Muscle of leg (tissue), 11 donors: ENCODE data around the gene HOXB7. TPM values are rescaled to one million over a fixed set of nuclear protein-coding genes. Genes with fewer than 3 reads are reported as not detected.

Experiments
- DNase-seq: peaks from one replicate; pipeline ENCODE4 v3.0.0; 2013
- H3K27ac ChIP-seq: one replicate; pipeline ENCODE4 v1.5.1; 2013; ENCODE audit warnings: mild to moderate bottlenecking, low read length, control low read depth
- H3K27me3 ChIP-seq: one replicate; pipeline ENCODE4 v1.6.1; 2013; ENCODE audit warnings: low read length; ENCODE audit not compliant: control insufficient read depth, insufficient read depth
- H3K36me3 ChIP-seq: one replicate; pipeline ENCODE4 v1.6.1; 2013; ENCODE audit warnings: low read length; ENCODE audit not compliant: control insufficient read depth, insufficient read depth
- H3K4me1 ChIP-seq: one replicate; pipeline ENCODE4 v1.6.1; 2013; ENCODE audit warnings: low read length; ENCODE audit not compliant: control insufficient read depth, insufficient read depth
- H3K4me3 ChIP-seq: one replicate; pipeline ENCODE4 v1.5.1; 2013; ENCODE audit warnings: low read length, control low read depth
- H3K9me3 ChIP-seq: replicated peaks from 2 replicates; pipeline ENCODE4 v1.6.1; 2013; ENCODE audit warnings: low read depth, low read length; ENCODE audit not compliant: control insufficient read depth
- WGBS: methylation state at CpG from one replicate; pipeline ENCODE4 v1.1.5; 2013; ENCODE audit warnings: missing lambda C conversion rate; ENCODE audit not compliant: insufficient coverage; 5-methylcytosine and 5-hydroxymethylcytosine counted together
- polyA plus RNA-seq, 8 donors: library from polyadenylated mRNA; unstranded; fragments of 120-200 nt; gene quantifications; one replicate each; pipeline versions ENCODE4 v1.2.1 to v1.2.3, GENCODE V29; 2013; ENCODE audit warnings: inconsistent platforms in 1 of 8, low replicate concordance in 1 of 8; ENCODE audit not compliant: insufficient read length in 8 of 8, insufficient read depth in 1 of 8
- total RNA-seq: library from RNA; stranded (reverse); fragments of 120-200 nt; gene quantifications from one replicate; pipeline ENCODE4 v1.2.4, GENCODE V29; 2013

HOXB7 gene
- total and polyA plus RNA-seq, 9 donors, result 2.3 to 4.7 (median 3.7) TPM

DNA sequence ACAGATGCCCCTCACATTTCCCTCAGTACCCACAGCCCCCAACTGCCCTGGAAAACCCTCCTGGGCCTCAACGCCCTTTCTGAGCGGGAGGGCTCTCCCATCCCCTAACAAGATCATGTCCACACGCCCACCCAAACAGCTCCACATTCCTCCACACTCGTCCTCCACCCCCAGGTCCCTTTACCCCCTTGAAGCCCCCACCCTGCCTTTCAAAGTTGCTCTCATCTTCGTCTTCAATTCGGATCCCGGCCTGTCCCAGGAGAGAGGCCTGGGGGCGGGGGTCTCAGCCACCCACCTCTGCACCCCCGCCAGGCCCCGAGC lies 47.0 kb downstream of the HOXB7 start:
- peak overlapping the region; percentile 48 for H3K4me3 ChIP-seq
- WGBS, result 8% methylated on average over 9 of the region's 10 CpGs
- DNase-seq, result no peak
- H3K9me3 ChIP-seq, result no peaks in the 10 kb centered on the region
- H3K4me1 ChIP-seq, result peaks cover 17% of the 10 kb centered on the region
- H3K36me3 ChIP-seq, result no peaks in the 10 kb centered on the region
- no peak overlapping the region for H3K27ac ChIP-seq
- peaks cover 94% of the 10 kb centered on the region for H3K27me3 ChIP-seq

DNA sequence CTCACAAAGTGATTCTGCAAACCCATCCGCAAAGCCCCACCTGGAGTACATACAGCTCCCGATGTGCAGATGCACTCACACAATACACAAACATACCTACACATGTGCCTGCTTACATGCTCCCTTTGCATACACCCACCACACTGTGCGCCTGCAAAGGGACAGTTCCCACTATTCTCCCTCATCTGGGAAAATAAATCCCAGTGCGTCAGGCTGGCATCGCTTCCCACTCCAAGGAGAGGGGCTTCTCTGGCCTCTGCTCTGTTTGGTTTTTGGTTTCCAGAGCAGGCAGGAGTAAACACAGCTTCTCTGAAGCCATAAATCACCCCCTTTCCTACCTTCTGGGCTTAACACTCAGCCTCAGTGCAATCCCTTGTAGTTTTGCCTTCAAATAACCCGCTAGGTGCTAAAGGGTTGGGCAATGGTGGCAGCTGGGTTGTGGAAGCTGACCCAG lies 47.4 kb downstream of the HOXB7 start:
- no peak overlapping the region for H3K27ac ChIP-seq
- no peaks in the 10 kb centered on the region for H3K9me3 ChIP-seq
- peaks cover 94% of the 10 kb centered on the region for H3K27me3 ChIP-seq
- H3K4me1 ChIP-seq, result peaks cover 17% of the 10 kb centered on the region
- H3K4me3 ChIP-seq, result peak overlapping the region; percentile 48
- DNase-seq, result no peak
- 45% methylated on average over 5 of the region's 6 CpGs for WGBS
- no peaks in the 10 kb centered on the region for H3K36me3 ChIP-seq

GRCh38 chr17:48562934-48563333 lies 47.9 kb downstream of the HOXB7 start:
- Histone ChIP-seq H3K27me3 (peaks cover 94% of the 10 kb centered on the region), H3K4me3 (no peak overlapping the region), H3K9me3 (no peaks in the 10 kb centered on the region), H3K27ac (no peak overlapping the region), H3K36me3 (no peaks in the 10 kb centered on the region), H3K4me1 (peaks cover 17% of the 10 kb centered on the region)
- no peak for DNase-seq
- WGBS, result 51% methylated on average over 2 of the region's 5 CpGs

GRCh38 chr17:48561884-48562810 lies 48.7 kb downstream of the HOXB7 start:
- peaks cover 94% of the 10 kb centered on the region for H3K27me3 ChIP-seq
- no peak overlapping the region for H3K4me3 ChIP-seq
- no peaks in the 10 kb centered on the region for H3K9me3 ChIP-seq
- WGBS, result 44% methylated on average over 7 of the region's 15 CpGs
- peaks cover 17% of the 10 kb centered on the region for H3K4me1 ChIP-seq
- no peak overlapping the region for H3K27ac ChIP-seq
- no peaks in the 10 kb centered on the region for H3K36me3 ChIP-seq
- DNase-seq, result no peak

- no peaks in the 10 kb centered on the region for H3K9me3 ChIP-seq
- H3K4me1 ChIP-seq, result peaks cover 18% of the 10 kb centered on the region
- WGBS, result 39% methylated on average over 4 of the region's 14 CpGs
- H3K36me3 ChIP-seq, result no peaks in the 10 kb centered on the region
- H3K27ac ChIP-seq, result no peak overlapping the region
- no peak for DNase-seq
- no peak overlapping the region for H3K4me3 ChIP-seq
- H3K27me3 ChIP-seq, result peaks cover 90% of the 10 kb centered on the region
These were observed 50.7 kb downstream of the HOXB7 start for GRCh38 chr17:48559840-48560817.

- Histone ChIP-seq H3K27ac (no peak overlapping the region), H3K27me3 (peaks cover 89% of the 10 kb centered on the region), H3K36me3 (no peaks in the 10 kb centered on the region)
These were observed 51.5 kb downstream of the HOXB7 start for GRCh38 chr17:48559122-48559839.

DNA sequence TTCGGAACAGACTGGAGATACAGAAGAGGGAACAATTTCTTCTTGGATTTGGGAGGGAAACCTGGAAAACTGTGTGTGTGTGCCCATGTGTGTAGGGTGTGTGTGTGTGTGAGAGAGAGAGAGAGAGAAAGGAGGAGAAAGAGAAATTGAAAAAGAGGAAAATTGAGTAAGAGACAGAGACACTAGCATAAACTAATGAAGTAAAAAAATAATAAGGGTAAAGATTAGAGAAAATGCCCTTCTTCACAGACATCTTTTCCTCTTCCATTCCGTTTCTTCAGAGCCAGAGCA lies 52.0 kb downstream of the HOXB7 start:
- 77% methylated on average over 2 of the region's 2 CpGs for WGBS
- no peak for DNase-seq
- Histone ChIP-seq H3K9me3 (no peaks in the 10 kb centered on the region), H3K4me1 (peaks cover 26% of the 10 kb centered on the region), H3K27me3 (peaks cover 92% of the 10 kb centered on the region), H3K36me3 (no peaks in the 10 kb centered on the region), H3K27ac (no peak overlapping the region), H3K4me3 (no peak overlapping the region)

More at GRCh38 chr17:48559122-48559839, 51.5 kb downstream of the HOXB7 start:
- H3K4me1 ChIP-seq, result peaks cover 24% of the 10 kb centered on the region
- 53% methylated on average over 8 of the region's 16 CpGs for WGBS
- no peak for DNase-seq
- H3K9me3 ChIP-seq, result no peaks in the 10 kb centered on the region
- no peak overlapping the region for H3K4me3 ChIP-seq

- H3K27ac ChIP-seq, result no peak overlapping the region
These were observed 52.6 kb downstream of the HOXB7 start for GRCh38 chr17:48558057-48558830.

More at GRCh38 chr17:48558057-48558830, 52.6 kb downstream of the HOXB7 start:
- 73% methylated on average over 6 of the region's 13 CpGs for WGBS
- Histone ChIP-seq H3K4me1 (peaks cover 23% of the 10 kb centered on the region), H3K36me3 (no peaks in the 10 kb centered on the region), H3K27me3 (peaks cover 87% of the 10 kb centered on the region), H3K4me3 (no peak overlapping the region), H3K9me3 (no peaks in the 10 kb centered on the region)
- DNase-seq, result no peak
